Activated CD4-positive, alpha-beta T cell treated with anti-CD3 and anti-CD28 coated beads, Interleukin-2, Interleukin-4, amounts not matched to agents 100 ng/mL and 50 ng/mL, durations not matched to agents 16 hours and 8 hours (primary cell): ENCODE results near the gene SPOCK1.

Experiments
- DNase-seq: peaks from one replicate; pipeline ENCODE4 v3.0.0-alpha.2; 2020; ENCODE audit warnings: low spot score

The SPOCK1 gene

GRCh38 chr5:137147346-137147745 is 351.8 kb downstream of the SPOCK1 start:
- no peak for DNase-seq

DNA sequence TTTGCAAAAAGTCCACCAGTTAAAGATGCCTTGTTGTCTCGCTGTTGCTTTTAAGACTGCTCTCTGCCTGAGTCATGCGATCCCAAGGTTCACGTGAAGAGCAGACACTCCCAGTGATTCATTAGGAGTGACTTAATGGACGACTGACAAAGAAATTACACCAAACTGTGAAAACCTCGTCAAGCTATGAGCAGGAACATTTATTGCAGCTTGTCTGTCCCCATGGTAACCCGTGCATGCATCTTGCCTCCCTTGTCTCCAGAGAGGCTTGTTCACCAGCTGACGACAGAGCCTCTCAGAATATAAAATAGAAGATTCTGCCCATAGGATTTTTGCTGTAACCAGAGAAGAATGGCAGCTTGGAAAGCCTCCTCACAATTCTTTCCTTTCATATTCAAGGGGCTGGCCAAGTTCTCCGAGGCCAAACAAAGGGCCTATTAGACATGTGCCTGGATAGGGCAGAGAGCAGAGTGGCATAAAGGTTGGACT is 352.7 kb downstream of the SPOCK1 start:
- DNase-seq, result no peak

DNA sequence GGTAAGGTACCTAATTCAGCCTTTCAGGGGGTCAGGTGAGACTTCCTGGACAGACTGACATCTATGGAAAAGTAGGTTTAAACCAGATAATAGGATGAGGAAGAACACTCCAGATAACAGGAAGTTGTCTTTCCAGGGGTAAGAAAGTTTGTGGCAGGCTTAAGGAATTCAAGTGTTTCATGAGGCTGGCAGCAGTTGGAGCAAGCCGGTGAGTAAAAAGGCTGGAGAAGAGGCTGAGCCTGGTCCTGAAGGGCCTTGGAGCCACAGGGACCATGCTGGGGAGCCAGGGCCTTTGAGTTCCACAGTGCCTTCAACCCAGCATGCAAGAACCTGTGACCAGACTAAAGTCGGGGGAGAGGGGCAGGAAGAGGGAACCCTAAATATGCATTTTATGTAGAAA is 353.4 kb downstream of the SPOCK1 start:
- no peak for DNase-seq

DNA sequence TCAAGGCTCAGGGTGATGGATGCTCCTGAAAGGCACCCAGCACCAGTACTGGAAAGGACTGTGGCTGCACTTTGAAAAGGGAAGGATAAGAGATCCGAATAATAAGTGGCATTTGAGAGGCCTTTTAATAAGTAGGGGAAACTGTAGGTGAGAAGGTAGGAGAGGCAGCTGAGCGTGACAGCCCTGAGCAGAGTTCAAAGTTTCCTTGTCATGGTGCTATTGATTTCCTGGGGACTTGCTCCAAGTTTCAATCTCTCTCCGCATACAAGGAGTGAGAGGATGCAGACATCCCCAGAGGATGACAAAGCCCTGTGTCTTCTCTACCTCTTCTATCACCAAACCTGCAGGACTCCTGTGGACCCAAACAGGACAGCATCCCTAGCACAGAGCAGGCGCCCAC is 354.5 kb downstream of the SPOCK1 start:
- DNase-seq, result no peak

DNA sequence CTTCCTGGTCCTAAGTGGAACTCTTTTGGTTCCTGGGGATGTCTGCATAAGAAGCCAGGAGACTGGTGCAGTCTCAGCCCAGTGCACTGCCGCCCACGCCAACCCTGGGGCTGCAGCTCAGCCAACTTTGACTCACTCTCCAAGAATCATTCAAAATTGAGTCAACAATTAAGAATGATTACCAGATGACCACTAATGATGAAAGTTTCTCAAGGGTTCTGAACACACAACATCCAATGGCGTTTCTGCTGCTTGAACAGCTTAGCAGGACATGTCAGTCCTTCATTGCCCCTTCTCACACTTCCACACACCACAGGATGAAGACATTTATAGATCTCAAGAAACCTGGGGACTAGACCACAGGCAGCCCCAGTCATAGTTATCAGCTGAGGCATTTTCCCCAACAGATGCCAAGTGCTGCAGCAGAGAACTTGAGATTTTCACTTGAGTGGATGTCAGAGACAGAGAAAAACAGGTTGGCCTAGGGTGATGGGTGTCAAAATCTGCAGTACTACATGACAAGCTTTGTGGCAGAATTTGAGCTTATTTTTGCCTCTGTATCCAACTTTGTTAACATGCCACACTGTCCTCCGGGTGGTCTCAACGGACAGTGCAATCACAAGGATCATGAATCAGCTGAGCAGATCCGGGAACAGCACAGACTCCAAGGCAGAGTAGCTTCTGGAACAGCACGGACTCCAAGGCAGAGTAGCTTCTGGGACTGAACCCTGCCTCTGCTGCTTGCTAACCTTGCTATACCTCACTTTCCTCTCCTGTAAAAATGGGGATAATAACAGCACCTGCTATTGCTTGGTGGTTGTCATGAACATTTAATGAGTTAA is 356.1 kb downstream of the SPOCK1 start:
- DNase-seq, result no peak

- DNase-seq, result no peak
Observed at GRCh38 chr5:137142346-137142745, 356.8 kb downstream of the SPOCK1 start.

- DNase-seq, result no peak
Observed at GRCh38 chr5:137141779-137142178, 357.3 kb downstream of the SPOCK1 start.

- no peak for DNase-seq
Observed at GRCh38 chr5:137136991-137137632, 362.0 kb downstream of the SPOCK1 start.

DNA sequence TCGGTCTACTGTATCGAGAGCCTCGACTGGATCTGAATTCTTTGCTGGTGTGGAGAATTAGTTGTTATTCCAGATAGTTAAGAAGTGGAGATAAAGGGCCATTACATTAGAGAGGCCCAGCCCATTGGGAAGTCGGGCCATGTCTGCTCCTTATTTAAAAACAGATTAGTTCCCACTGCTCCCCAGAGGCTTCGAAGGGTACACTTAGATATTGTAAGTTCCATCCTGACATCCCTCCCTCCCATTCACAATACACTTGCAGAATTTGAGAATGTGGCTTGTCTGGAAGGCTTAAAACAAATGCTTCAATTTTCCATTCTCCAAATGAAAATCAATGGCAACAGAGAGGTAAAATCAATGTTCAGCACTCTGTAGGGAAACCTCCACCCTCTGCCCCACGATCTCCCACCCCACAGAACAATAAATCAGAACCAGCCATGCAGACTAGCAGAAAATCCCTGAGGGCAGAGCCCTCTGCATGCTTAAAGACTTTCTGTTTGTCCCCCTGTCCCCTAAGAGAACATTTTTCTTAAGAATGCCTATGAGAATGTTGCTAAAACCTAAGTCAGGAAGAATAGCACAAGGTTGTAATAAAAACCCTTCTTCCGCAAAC is 364.1 kb downstream of the SPOCK1 start:
- DNase-seq, result no peak

- DNase-seq, result no peak
Observed at GRCh38 chr5:137129886-137130680, 369.0 kb downstream of the SPOCK1 start.

DNA sequence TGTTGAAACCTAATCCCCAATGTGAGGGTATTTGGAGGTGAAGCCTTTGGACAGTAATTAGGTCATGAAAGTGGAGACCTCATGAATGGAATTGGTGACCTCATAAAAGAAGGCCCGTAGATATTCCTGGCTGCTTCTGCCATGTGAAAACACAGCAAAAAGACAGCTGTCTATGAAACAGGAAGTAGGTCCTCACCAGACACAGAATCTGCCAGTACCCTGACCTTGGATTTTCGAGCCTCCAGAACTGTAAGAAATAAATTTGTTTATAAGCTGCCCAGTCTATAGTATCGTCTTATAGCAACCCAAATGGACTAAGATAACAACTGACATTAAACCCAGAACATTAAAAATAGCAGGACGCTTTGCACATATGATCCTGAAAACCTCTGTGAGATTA is 371.1 kb downstream of the SPOCK1 start:
- DNase-seq, result no peak

- no peak for DNase-seq
Observed at GRCh38 chr5:137126829-137127228, 372.3 kb downstream of the SPOCK1 start.

- DNase-seq, result no peak
Observed at GRCh38 chr5:137122558-137122957, 376.6 kb downstream of the SPOCK1 start.

GRCh38 chr5:137122075-137122474 is 377.1 kb downstream of the SPOCK1 start:
- no peak for DNase-seq

GRCh38 chr5:137119321-137119720 is 379.8 kb downstream of the SPOCK1 start:
- DNase-seq, result no peak

DNA sequence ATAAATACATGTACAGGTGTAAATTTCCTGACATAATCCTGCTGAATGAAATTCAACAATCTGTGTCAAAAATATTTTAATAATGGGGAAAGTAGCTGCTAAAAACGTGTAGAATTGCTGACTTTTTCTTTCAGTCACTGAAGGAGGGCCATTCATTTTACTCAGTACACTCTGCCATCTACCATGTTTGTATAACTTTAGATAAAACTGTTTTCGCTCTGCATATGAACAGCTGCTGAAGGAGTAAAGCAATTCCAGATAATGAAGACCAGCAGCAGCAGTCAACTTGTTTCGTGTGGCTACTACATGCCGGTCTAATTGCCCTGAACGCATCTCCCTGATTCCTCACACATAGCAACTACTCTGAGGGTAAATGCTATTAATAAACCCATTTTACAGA is 380.5 kb downstream of the SPOCK1 start:
- no peak for DNase-seq

DNA sequence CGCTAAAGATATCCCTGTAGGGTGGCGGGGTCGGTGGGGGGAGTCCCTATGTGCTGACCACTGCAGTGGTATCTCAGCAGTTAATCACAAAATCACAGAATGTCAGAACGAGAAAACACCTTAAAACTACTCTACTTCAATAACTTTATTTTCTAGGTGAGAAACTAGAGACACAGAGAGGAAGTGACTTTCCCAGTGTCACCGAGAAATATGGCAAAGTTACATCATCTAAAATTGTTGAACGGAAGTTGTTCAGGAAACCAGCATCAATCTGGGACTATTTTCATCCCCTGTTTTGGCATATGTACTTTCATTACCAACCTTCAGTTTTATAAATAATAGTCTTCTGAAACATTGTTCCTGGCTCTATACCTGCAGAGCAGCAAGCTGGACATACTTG is 384.0 kb downstream of the SPOCK1 start:
- no peak for DNase-seq

GRCh38 chr5:137114529-137114928 is 384.6 kb downstream of the SPOCK1 start:
- DNase-seq, result no peak

- no peak for DNase-seq
Observed at GRCh38 chr5:137113939-137114338, 385.2 kb downstream of the SPOCK1 start.

DNA sequence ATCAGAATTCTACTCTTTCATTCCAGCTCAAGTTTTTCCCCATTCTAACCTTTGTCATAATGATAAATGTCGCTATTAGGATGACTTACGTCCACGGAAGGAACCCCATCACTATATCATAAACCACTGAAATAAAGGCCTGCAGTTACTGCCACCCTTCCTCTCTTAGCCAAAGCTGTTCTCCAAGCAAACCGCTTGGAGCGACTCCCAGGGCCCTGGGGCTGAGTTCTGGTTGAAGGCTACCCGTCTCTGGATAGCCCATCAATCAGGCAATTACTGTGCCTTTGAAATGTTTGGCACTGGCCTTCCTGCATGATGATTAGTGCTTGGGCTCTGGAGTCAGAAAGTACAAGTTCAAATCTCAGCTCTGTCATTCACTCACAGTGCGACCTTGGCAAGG is 386.0 kb downstream of the SPOCK1 start:
- no peak for DNase-seq

DNA sequence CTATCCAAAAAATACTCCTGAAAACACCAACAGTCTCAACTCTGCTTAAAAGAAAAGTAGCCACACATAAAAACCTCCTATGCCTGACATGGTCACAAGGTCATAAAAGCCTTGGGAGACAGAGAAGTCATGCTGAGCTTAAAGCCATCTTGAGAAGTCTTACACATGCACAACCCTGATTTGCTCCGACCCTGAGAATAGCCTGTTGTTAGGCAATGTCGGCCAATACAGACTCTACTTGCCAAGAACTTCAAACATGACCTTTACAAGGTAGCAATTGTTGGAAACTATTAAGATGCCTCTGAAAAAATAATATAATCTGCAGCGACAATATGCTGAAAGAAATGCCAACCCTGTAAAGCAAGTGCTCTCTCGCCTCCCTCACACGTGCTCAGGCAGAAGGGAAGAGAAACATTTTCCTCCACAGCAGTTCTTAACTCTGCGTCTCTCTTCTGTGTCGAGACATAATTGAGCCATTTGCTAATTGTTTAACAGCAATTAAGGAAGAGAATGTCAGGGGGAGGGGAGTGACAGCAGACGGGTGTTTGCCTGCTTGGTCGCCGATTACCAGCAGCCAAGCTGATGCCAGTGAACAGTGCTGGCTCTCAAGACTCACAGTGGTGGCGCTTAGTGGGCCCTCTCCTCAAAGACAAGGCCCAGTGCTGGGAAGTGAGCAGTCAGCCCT is 393.6 kb downstream of the SPOCK1 start:
- DNase-seq, result no peak

DNA sequence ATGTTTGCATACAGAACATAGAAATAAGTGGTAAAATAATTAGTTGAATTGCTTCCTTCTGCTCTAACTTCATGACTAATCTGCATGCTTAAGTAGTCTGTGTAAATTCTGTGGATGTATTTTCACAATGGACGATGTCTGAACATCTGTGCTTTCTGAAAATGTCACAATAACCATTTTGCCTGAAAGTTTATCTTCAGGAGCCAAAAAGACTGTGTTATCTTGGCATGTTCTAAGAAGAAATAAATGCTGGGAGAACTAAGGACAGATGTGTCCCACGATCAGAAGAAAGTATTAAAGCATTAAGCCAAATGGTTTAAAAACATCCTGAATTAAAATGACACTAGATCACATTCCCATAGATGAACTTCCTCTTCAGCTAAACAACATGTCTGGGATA is 397.6 kb downstream of the SPOCK1 start:
- DNase-seq, result no peak
